Fibroblast of peridontal ligament (primary cell): Measurements from ENCODE around the gene CFHR4.
"Not testable (repeated sequence)": the region's sequence is repeated elsewhere in the genome, so short reads cannot be mapped to it uniquely, and the experiment has no call there.

Experiments used
- DNase-seq: peaks from one replicate; pipeline ENCODE4 v3.0.0-alpha.2; 2010; ENCODE audit errors: extremely low read depth

CFHR4 gene

DNA sequence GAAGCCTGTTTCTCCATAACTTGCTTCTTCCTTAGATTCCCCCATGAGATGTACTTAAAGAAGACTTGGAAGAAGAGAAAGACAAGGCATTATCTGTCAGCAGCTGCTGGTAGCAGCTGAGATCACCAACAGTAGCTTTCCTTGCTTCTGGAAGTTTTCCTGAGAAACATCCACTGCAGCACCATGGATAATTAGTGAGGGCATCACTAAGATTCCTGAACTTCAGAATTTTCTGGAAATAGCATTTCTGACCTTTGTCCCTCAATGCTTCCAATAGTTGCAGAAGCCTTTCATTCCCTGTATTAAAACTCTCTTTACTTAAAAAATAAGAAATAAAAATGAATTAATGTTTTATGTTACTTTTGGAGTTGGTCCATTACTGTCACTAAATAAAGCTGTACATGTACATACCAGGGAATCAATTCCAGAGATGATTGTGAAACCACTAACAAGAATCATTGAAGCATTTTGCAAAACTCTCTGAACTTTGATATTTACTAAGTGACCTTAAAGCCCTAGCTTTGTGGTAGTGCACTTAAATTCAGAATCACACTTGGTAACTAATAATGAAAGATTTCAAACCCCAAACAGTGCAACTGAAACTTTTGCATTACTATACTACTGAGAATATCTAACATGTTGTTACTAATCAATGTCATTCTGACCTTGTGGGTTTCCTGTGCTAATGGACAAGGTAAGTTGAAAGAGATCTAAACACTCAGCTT lies at the start of gene CFHR4:
CFHR4 (plus strand) TSS at position 538 of the 725 bp plus-strand sequence; CDS start at position 637, 99 bp downstream.
- peak; percentile 9 for DNase-seq

DNA sequence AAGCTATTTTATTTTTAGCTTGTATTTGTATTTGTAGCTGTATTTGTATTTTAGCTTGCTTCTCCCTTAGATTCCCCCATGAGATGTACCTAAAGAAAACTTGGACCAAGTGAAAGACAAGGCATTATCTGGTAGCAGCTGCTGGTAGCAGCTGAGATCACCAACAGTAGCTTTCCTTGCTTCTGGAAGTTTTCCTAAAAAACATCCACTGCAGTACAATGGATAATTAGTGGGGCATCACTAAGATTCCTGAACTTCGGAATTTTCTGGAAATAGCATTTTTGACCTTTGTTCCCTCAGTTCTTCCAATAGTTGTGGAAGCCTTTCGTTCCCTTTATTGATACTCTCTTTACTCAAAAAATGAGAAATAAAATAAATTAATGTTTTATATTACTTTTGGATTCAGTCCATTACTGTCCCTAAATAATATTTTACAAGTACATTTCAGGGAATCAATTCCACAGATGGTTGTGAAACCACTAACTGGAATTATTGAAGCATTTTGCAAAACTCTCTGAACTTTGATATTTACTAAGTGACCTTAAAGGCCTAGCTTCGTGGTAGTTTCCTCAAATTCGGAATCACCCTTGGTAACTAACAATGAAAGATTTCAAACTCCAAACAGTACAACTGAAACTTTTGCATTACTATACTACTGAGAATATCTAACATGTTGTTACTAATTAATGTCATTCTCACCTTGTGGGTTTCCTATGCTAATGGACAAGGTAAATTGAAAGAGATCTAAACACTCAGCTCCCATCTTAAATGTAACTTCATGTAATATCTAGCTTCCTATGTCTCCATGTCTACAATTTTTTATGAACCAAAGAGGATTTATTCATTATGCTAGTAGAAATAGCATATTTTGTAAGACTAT lies 38.0 kb upstream of the CFHR4 start:
- DNase-seq = not testable (repeated sequence)

DNA sequence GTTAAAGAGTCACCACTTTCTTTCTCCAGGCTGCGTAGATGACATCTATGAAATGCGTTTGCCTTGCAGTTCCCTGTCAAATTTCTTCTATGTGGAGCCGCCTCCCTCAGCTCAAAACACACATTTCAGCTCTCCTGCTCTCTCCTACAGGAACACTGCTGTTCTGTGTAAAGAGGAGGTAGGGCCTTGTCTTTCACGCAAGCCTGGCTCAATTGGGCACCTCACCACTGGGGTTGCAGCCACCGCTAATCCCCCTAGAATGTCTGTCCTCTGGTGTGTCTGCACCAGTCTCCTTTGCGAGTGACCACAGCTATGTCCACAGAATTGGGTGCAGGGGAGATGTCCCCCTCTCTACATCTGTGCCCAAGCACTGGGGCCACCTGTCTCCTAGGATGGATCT lies 31.8 kb upstream of the CFHR4 start:
- DNase-seq = no peak

GRCh38 chr1:196857188-196857587 lies 30.7 kb upstream of the CFHR4 start:
- no peak for DNase-seq

DNA sequence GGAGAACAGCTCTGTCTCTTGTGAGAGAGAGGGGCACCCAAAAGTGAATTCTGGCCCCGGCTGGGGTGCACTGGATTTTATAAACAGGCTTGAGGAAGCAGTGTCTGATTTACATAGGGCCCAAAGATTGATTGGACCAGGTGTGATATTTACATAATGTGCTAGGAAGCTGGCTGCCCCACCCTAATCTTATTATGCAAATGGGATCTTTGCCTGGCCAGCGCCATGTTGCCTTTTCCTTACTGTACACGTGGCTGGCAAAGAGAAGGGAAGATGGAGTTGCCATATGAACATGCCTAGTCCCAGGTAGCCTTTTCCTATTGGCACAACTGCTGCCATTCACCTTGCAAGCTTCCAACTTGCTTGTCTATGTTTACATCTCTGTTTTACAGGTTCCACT lies 29.0 kb upstream of the CFHR4 start:
- no peak for DNase-seq

- DNase-seq = no peak
These were observed 27.4 kb upstream of the CFHR4 start for GRCh38 chr1:196860323-196860884.

DNA sequence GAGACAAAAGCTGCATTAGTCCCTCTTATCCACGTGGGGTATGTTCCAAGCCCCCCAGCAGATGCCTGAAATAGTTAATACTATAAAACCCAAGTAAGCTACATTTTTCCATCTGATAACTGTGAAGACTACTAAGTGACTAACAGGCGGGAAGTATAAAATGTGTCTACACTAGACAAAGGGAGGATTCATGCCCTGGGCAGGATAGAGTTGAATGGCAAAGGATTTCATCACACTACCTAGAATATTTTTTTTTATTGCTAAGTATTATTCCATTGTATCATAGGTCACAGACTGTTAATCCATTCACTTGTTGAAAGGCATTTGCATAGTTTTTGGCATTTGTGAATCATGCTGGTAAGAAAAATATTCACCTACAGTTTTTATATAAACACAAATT lies 26.4 kb upstream of the CFHR4 start:
- no peak for DNase-seq

DNA sequence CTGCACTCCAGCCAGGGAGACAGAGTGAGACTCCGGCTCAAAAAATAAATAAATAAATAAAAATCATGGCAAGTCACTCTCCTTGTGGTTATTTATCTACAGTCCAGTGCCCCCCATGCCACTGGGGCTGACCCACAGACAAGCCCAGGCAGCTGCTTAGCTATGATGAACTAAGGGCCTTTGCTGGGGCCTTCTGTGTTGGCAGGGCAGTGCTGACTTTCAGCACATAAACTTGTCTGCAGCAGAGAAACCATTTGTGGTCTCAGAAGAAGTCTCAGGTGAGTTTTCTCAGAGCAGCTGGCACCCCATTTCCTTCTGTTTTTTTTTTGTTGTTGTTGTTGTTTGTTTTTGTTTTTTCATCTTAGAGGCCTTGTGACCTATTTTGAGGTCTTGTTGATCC lies 20.9 kb upstream of the CFHR4 start:
- DNase-seq = no peak

DNA sequence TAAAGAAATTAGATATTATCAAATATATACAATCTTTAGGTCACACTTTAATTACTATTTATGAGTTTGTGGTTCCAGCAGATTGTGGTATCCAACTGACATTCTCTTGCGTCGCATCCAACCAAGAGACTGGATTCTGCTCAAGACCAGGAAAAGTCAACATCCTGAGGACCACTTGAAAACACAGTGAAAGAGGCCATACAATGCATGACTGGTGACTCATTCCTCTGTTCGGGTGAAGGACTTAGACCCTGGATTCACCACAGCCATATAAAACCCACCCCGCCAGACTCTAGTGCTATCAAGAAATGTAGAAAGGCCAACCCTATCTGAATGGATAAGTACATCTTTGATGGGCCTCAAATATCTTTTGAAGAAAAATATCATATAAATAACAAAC lies 14.5 kb upstream of the CFHR4 start:
- DNase-seq = no peak

DNA sequence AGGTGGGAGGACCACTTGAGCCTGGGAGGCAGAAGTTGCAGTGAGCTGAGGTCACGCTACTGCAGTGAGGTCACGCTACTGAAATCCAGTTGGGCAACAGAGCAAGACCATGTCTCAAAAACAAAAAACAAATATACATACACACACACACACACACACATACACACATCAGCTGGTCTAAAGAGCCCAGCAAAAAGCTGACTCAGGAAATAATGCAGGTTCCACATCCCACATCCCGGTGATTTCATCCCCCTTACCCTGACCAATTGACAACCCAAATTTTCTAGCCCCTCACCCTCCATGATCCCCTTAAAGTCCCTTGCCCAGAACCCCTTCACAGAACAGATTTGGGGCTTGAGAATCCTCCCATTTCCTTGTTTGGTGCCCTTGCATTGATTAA lies 11.9 kb upstream of the CFHR4 start:
- no peak for DNase-seq

- DNase-seq = peak; percentile 36
These were observed 9.9 kb upstream of the CFHR4 start for GRCh38 chr1:196877964-196878363.

DNA sequence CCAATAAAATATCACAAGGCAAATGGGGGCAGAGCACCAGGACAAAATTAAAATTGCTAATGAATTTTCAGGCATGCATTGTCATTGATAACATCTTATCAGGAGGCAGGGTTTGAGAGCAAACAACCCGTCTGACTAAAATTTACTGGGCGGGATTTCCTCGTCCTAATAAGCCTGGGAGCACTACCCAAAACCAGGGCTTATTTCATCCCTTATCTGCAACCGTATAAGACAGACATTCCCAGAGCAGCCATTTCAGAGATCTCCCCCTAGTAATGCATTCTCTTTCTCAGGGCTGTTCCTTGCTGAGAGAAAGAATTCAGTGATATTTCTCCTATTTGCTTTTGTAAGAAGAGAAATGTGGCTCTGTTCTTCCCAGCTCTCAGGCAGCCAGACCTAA lies 1.3 kb upstream of the CFHR4 start:
- DNase-seq = not testable (repeated sequence)

DNA sequence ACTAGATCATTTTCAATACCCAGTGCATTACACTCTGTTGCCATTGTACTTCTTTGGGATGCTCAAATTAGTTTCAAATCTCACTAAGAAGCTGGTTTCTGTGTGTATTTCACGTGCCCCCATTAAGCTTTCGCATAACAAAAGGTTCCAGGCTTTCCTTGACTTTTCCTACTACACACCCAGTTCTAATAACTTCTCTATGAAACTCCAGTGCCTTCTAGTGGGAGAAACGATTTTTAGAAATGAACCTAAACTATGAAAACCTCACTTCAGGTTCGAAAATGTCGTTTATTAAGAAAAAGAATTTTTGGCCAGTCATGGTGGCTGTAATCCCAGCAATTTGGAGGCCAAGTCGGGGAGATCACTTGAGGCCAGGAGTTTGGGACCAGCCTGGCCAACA lies 2.8 kb downstream of the CFHR4 start:
- DNase-seq = peak; percentile 9

- DNase-seq = no peak
These were observed 3.4 kb downstream of the CFHR4 start for GRCh38 chr1:196891251-196891650.

- no peak for DNase-seq
These were observed 8.5 kb downstream of the CFHR4 start for GRCh38 chr1:196896355-196896754.

GRCh38 chr1:196897158-196897828 lies 9.4 kb downstream of the CFHR4 start:
- no peak for DNase-seq

- no peak for DNase-seq
These were observed 14.5 kb downstream of the CFHR4 start for GRCh38 chr1:196902344-196902743.

DNA sequence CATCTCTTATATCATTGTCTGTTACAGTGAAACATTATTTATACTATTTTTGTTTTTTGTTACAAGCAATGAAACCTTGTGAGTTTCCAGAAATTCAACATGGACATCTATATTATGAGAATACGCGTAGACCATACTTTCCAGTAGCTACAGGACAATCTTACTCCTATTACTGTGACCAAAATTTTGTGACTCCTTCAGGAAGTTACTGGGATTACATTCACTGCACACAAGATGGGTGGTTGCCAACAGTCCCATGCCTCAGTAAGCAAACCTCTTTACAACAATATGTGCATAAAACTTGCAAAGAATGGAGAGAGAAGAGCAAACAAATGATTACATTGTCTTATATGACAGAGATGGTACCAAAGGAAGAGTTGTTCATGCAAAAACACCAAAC lies 22.4 kb downstream of the CFHR4 start:
- no peak for DNase-seq

- not testable (repeated sequence) for DNase-seq
These were observed 24.4 kb downstream of the CFHR4 start for GRCh38 chr1:196912283-196912682.

DNA sequence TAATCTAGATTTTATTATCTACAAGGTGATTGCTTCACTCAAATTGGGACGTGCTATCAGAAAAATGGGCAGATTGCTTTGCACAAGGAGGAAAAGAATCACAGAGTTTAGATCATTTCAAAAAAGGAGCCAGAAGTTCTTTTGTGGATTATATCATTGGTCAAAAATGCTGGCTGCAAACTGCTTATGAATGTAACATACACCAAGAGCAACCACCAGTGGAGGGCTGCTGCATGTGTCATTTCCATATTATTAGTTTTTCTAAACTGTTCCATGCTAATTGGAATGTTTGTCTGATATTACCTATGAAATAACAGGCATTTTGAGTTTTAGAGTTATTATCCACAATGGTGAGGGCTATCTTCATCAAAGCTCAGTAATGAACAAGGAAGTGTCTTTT lies 39.0 kb downstream of the CFHR4 start:
- DNase-seq = peak; percentile 4

DNA sequence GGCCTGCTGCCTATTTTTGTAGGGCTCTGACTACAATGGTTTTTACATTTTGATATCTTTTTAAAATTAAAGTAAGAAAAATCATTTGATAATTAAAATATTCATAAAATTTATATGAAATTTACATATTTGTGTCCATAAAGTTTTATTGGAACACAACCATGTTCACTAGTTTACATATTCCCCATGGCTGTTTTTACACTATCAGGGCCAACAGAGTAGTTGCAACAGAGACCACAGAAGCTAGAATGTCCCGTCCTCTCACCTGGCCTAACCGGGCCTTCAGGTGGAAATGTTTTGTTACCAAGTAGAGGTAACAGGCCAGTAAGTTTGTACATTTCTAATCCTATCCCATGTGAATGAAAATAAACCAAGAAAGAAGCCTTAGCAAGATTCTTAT lies 45.0 kb downstream of the CFHR4 start:
- not testable (repeated sequence) for DNase-seq

GRCh38 chr1:196933531-196934189 lies 45.8 kb downstream of the CFHR4 start:
- DNase-seq = no peak
